Measurements from ENCODE around the gene CDH23.

- TF ChIP-seq POLR2AphosphoS5 (IDR thresholded peaks at IDR 0.05; ENCODE audit: low read depth, low read length) (no peak), FOXP2 (optimal IDR thresholded peaks at IDR 0.05; ENCODE audit: borderline replicate concordance, extremely low read depth, extremely low read length, insufficient read depth) (no peak)
Measured at GRCh38 chr10:71828702-71829101, 432.0 kb downstream of the CDH23 start.
